Panc1 (cell line): ENCODE measurements around the gene DLGAP4. TPM values are rescaled to one million over a fixed set of nuclear protein-coding genes. Genes with fewer than 3 reads are reported as not detected.

Source experiments
- ATAC-seq: fragments of 200-7000 bp; cut with Tn5 transposase; 2 replicates; pipeline ENCODE4 v1.9.1; 2020; ENCODE audit warnings: mild to moderate bottlenecking, moderate library complexity
- BruUV-seq: library from RNA; stranded (reverse); fragments of 400-500 nt; replicated peaks from 2 replicates; lab custom pipeline; 2021; lab: Mats Ljungman, UMichigan
- CTCF ChIA-PET: fragments of 300-600 bp; sonication (Branson Sonifier 250); formaldehyde crosslinking; loops from one replicate; lab custom pipeline; 2022; ENCODE audit warnings: antibody characterized with exemption; lab: Charles Lee
- POLR2A ChIA-PET: fragments of 300-600 bp; sonication (Branson Sonifier 250); formaldehyde crosslinking; loops from one replicate; lab custom pipeline; 2022; ENCODE audit warnings: antibody characterized with exemption; lab: Charles Lee
- DNase-seq: peaks from one replicate; pipeline ENCODE4 v3.0.0-alpha.2; 2010; ENCODE audit warnings: low read depth, low spot score
- H3K27ac ChIP-seq: 2 replicates; pipeline ENCODE4 v1.5.1; 2011; ENCODE audit warnings: mild to moderate bottlenecking, low read length, inconsistent platforms
- H3K27me3 ChIP-seq: fragments of 200-500 bp; sonication (Bioruptor generic); 2 replicates; pipeline ENCODE4 v1.6.0; 2014; ENCODE audit warnings: low read length, inconsistent platforms; ENCODE audit not compliant: control insufficient read depth, insufficient read depth
- H3K36me3 ChIP-seq: fragments of 200-500 bp; sonication (Bioruptor generic); 2 replicates; pipeline ENCODE4 v1.5.1; 2014; ENCODE audit warnings: inconsistent platforms, mild to moderate bottlenecking, low read length, moderate library complexity; ENCODE audit not compliant: control insufficient read depth, insufficient read depth
- H3K4me1 ChIP-seq: 2 replicates; pipeline ENCODE4 v1.5.1; 2011; ENCODE audit warnings: inconsistent platforms, mild to moderate bottlenecking, low read length, moderate library complexity; ENCODE audit not compliant: control insufficient read depth, insufficient read depth
- H3K4me3 ChIP-seq, 2 experiments: 2 replicates each; pipeline ENCODE4 v1.5.1; 2011 to 2012; ENCODE audit warnings: low read depth in 2 of 2, low read length in 2 of 2, mild to moderate bottlenecking in 2 of 2, inconsistent platforms in 1 of 2, moderate library complexity in 1 of 2
- H3K9me3 ChIP-seq: fragments of 200-500 bp; sonication (Bioruptor generic); 2 replicates; pipeline ENCODE4 v1.5.1; 2014; ENCODE audit warnings: low read depth, mild to moderate bottlenecking, inconsistent platforms, low read length, moderate library complexity; ENCODE audit not compliant: control insufficient read depth, insufficient read depth
- CTCF ChIP-seq: fragments of 450-650 bp; IDR thresholded peaks from 2 replicates; pipeline ENCODE4 v1.5.1; 2017; ENCODE audit warnings: mild to moderate bottlenecking
- POLR2AphosphoS5 ChIP-seq: IDR thresholded peaks from 2 replicates; pipeline ENCODE4 v1.6.1; 2012; ENCODE audit warnings: mild to moderate bottlenecking, low read depth, low read length, moderate library complexity
- REST ChIP-seq, 2 experiments: IDR thresholded peaks; 2 replicates each; pipeline ENCODE4 v1.6.1; 2011 to 2012; ENCODE audit warnings: low read depth in 2 of 2, control low read depth in 1 of 2, low read length in 1 of 2, mild to moderate bottlenecking in 1 of 2, moderate library complexity in 1 of 2; ENCODE audit not compliant: insufficient read depth in 1 of 2
- SIN3A ChIP-seq: IDR thresholded peaks from 2 replicates; pipeline ENCODE4 v1.6.1; 2012; ENCODE audit warnings: low read depth, mild to moderate bottlenecking, low read length, moderate library complexity, borderline replicate concordance; ENCODE audit not compliant: insufficient read depth
- TCF7L2 ChIP-seq: IDR thresholded peaks from 2 replicates; pipeline ENCODE4 v1.6.1; 2011; ENCODE audit warnings: mild to moderate bottlenecking, low read depth, low read length, inconsistent platforms
- in situ Hi-C: cut with HindIII; loops from 2 replicates; pipeline ENCODE4 v1.10.0; 2016; ENCODE audit warnings: low sequenced_read_pairs, low pct_unique_long_range_greater_than_20kb
- intact Hi-C: fragments of 100-400 bp; cut with micrococcal nuclease; formaldehyde crosslinking; loops from one replicate; pipeline ENCODE4 v1.10.0; 2022; ENCODE audit not compliant: unreplicated experiment
- total RNA-seq: library from RNA; stranded (reverse); gene quantifications from one replicate; pipeline ENCODE4 v1.2.1, GENCODE V29; 2021; ENCODE audit not compliant: unreplicated experiment

The DLGAP4 gene
- total RNA-seq, 1 experiment from 2014 or later = 52.5 TPM

- POLR2A ChIA-PET = interaction anchor here (0.7 kb wide), 1 partner anchor 585 kb away, joined by 5 read pairs; no protein-coding TSS in a partner anchor
These were observed 9.6 kb downstream of the DLGAP4 start for GRCh38 chr20:36315545-36316351.

More at GRCh38 chr20:36315545-36316351, 9.6 kb downstream of the DLGAP4 start:
- CTCF ChIA-PET = interaction anchor here (0.5 kb wide), 1 partner anchor 304 kb away, joined by 4 read pairs; no protein-coding TSS in a partner anchor
- Histone ChIP-seq H3K9me3 (no peaks in the 10 kb centered on the region), H3K4me1 (no peaks in the 10 kb centered on the region), H3K36me3 (no peaks in the 10 kb centered on the region), H3K4me3 (no peak overlapping the region), H3K27ac (no peak overlapping the region), H3K27me3 (no peaks in the 10 kb centered on the region)
- ATAC-seq = peak; percentile 42; the same call in 1 of the 2 replicates
- intact Hi-C loops (no loop called here), in situ Hi-C loops (no loop called here)
- TF ChIP-seq SIN3A (no peak), POLR2AphosphoS5 (no peak), CTCF (no peak), TCF7L2 (no peak), REST (IDR thresholded peaks at IDR 0.05; ENCODE audit: insufficient read depth in 1 of 2, low read depth in 2 of 2, low read length in 1 of 2) (no peak)
- BruUV-seq = no TSS peak
- no peak for DNase-seq
